Thoracic aorta endothelial cell (primary cell): ENCODE measurements around the gene NOXA1. TPM values are rescaled to one million over a fixed set of nuclear protein-coding genes. Genes with fewer than 3 reads are reported as not detected.

Source experiments
- total RNA-seq: library from RNA; depleted of rRNA; stranded (reverse); fragments of >200 nt; gene quantifications from 2 replicates; pipeline ENCODE4 v1.2.3, GENCODE V29; 2012

NOXA1 gene
- 0.27 and 0.29 TPM in 2 replicates for total RNA-seq

GRCh38 chr9:137422604-137423513, at the start of gene NOXA1, which contains the start of gene EXD3:
TSS of gene NOXA1 (plus strand) at chr9:137423393. CDS start at chr9:137423530, 137 bp downstream.
TSS of gene EXD3 (minus strand) at chr9:137423162. CDS start at chr9:137395357, 27,805 bp downstream.

GRCh38 chr9:137441289-137441934, 18.2 kb downstream of the NOXA1 start, which contains the start of gene ENTPD8:
TSS of gene ENTPD8 (minus strand) at chr9:137441357. CDS start at chr9:137438285, 3,072 bp downstream.

GRCh38 chr9:137459152-137459600, 36.0 kb downstream of the NOXA1 start, which contains the start of gene NSMF:
TSS of gene NSMF (minus strand) at chr9:137459334. CDS start at chr9:137459102, 232 bp downstream.

Other genes starting within 250 kb of the NOXA1 start
- 28.2 and 31.2 TPM in 2 replicates for gene ANAPC2, start 234.8 kb upstream of the NOXA1 start, total RNA-seq
- 84.6 and 91.9 TPM in 2 replicates for gene SSNA1, start 234.7 kb upstream of the NOXA1 start, total RNA-seq
- gene TPRN, start 222.7 kb upstream of the NOXA1 start, total RNA-seq, result 6.3 and 8.7 TPM in 2 replicates
- gene TMEM203, start 217.7 kb upstream of the NOXA1 start, total RNA-seq, result 25.2 and 27.3 TPM in 2 replicates
- gene NDOR1, start 217.7 kb upstream of the NOXA1 start, total RNA-seq, result 8.2 and 11.1 TPM in 2 replicates
- gene RNF208, start 201.2 kb upstream of the NOXA1 start, total RNA-seq, result 0.13 and 0.43 TPM in 2 replicates
- gene CYSRT1, start 198.2 kb upstream of the NOXA1 start, total RNA-seq, result 0.27 and 0.29 TPM in 2 replicates
- gene RNF224, start 195.9 kb upstream of the NOXA1 start, total RNA-seq, result 0.07 TPM in 1 of 2 replicates, not detected in the other
- gene SLC34A3, start 192.5 kb upstream of the NOXA1 start, total RNA-seq, result not detected in 2 replicates
- gene TUBB4B, start 182.1 kb upstream of the NOXA1 start, total RNA-seq, result 240 and 376 TPM in 2 replicates
- not detected in 2 replicates for gene STPG3, start 172.1 kb upstream of the NOXA1 start, total RNA-seq
- 52.3 and 62.5 TPM in 2 replicates for gene NELFB, start 168.1 kb upstream of the NOXA1 start, total RNA-seq
- 48.3 and 50.1 TPM in 2 replicates for gene TOR4A, start 145.7 kb upstream of the NOXA1 start, total RNA-seq
- gene NRARP, start 121.1 kb upstream of the NOXA1 start, total RNA-seq, result 12.1 and 16.5 TPM in 2 replicates
- 9.0 and 9.3 TPM in 2 replicates for gene EXD3, start 231 bp upstream of the NOXA1 start, total RNA-seq
- gene ENTPD8, start 18.0 kb downstream of the NOXA1 start, total RNA-seq, result not detected in 2 replicates
- 38.8 and 44.0 TPM in 2 replicates for gene NSMF, start 35.9 kb downstream of the NOXA1 start, total RNA-seq
- gene PNPLA7, start 127.0 kb downstream of the NOXA1 start, total RNA-seq, result 0.22 and 0.66 TPM in 2 replicates
- 37.7 and 45.1 TPM in 2 replicates for gene MRPL41, start 128.5 kb downstream of the NOXA1 start, total RNA-seq
- 22.8 and 23.9 TPM in 2 replicates for gene DPH7, start 155.5 kb downstream of the NOXA1 start, total RNA-seq
- 16.8 and 19.7 TPM in 2 replicates for gene ZMYND19, start 167.1 kb downstream of the NOXA1 start, total RNA-seq
- 14.8 and 21.1 TPM in 2 replicates for gene ARRDC1, start 182.3 kb downstream of the NOXA1 start, total RNA-seq
- 51.7 and 60.1 TPM in 2 replicates for gene EHMT1, start 195.6 kb downstream of the NOXA1 start, total RNA-seq